ACC112 (cell line): ENCODE results near the gene BABAM1.

Experiments
- H2AFZ ChIP-seq: fragments of 200-600 bp; sonication (generic); one replicate; pipeline ENCODE4 v1.6.0; 2017; ENCODE audit warnings: antibody characterized with exemption, low read length; ENCODE audit not compliant: unreplicated experiment
- H3K27ac ChIP-seq: fragments of 200-600 bp; sonication (generic); 2 replicates; pipeline ENCODE4 v1.5.1; 2014; ENCODE audit warnings: low read depth, mild to moderate bottlenecking, antibody characterized with exemption, low read length, moderate library complexity
- H3K27me3 ChIP-seq: fragments of 200-600 bp; sonication (generic); 2 replicates; pipeline ENCODE4 v1.6.1; 2014; ENCODE audit warnings: mild to moderate bottlenecking, antibody characterized with exemption, low read length, moderate library complexity, mixed read lengths; ENCODE audit not compliant: insufficient read depth
- H3K36me3 ChIP-seq: fragments of 200-600 bp; sonication (generic); 2 replicates; pipeline ENCODE4 v1.6.1; 2016; ENCODE audit warnings: mild to moderate bottlenecking, antibody characterized with exemption, low read length, moderate library complexity, mixed read lengths; ENCODE audit not compliant: insufficient read depth
- H3K4me1 ChIP-seq: fragments of 200-600 bp; sonication (generic); one replicate; pipeline ENCODE4 v1.6.1; 2016; ENCODE audit warnings: low read length, mixed read lengths; ENCODE audit not compliant: insufficient read depth, unreplicated experiment, control insufficient read depth
- H3K4me3 ChIP-seq: fragments of 200-600 bp; sonication (generic); 2 replicates; pipeline ENCODE4 v1.5.1; 2014; ENCODE audit warnings: mild to moderate bottlenecking, low read depth, low read length
- H3K79me2 ChIP-seq: fragments of 200-600 bp; sonication (generic); one replicate; pipeline ENCODE4 v1.6.0; 2016; ENCODE audit warnings: low read length; ENCODE audit not compliant: control insufficient read depth, unreplicated experiment, insufficient read depth

The BABAM1 gene

DNA sequence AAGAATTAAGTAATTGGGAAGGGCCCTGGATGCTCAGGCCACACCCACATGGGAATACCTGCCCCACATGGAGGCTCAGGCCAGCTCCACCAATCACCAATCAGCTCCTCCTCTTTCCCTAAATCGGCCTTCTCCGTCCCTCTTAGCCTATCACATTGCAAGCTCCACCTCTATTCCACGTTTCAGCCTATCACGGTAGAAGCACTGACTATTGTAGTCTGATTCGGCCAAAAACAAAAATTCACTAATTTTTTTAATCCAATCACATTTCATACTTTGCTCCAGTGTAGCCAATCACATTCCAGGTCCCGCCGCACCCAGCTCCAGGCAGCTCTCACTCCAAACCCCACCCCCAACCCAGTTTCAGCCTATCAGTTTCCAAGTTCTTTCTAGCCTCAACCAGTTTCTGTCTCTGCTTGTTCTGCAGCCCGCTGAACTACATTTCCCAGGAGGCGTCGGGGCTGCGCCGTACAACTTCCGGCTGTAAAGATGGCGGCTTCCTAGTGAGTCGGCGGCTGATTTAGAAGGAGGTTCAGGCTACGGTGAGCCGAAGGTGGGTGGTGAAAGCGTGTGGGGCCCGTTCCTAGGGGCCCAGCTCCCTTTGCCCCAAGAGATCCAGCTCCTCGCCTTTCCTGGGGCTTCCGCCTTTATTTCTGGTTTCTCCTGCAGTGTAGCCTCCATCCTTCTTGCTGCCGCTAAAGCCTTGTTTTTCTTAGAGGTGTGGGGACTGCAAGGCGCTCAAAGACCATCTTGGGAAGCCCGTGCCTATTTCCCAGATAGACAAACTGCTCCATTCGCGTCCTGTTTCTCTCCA lies at the start of gene BABAM1:
TSS of gene BABAM1 (plus strand) at position 469 of the 814 bp plus-strand sequence. CDS start 1,364 bp downstream, outside the sequence.
- H3K36me3 ChIP-seq: no peaks in the 10 kb centered on the region
- peaks cover 13% of the 10 kb centered on the region for H3K79me2 ChIP-seq
- peak within 1 kb of the TSS; percentile 48 for H2AFZ ChIP-seq
- H3K4me3 ChIP-seq: peak within 1 kb of the TSS; percentile 96
- H3K4me1 ChIP-seq: peaks cover 4% of the 10 kb centered on the region
- no peaks in the 10 kb centered on the region for H3K27me3 ChIP-seq
- peak within 1 kb of the TSS; percentile 70 for H3K27ac ChIP-seq

DNA sequence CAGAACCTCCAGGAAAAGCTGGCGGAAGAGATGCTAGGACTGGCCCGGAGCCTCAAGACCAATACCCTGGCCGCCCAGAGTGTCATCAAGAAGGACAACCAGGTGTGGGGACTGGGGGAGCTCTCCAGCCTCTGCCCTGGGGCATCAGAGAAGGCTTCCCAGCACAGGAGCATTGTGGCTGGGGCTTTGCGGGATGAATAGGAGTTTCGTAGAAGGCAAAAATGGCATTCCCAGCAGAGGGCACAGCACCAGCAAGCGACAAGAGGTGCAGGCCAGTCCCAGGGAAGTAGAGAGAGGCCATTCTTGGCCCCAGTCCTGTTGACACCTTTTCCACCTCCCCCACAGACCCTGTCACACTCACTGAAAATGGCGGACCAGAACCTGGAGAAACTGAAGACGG lies 48.0 kb upstream of the BABAM1 start:
- no peaks in the 10 kb centered on the region for H3K79me2 ChIP-seq
- H3K27me3 ChIP-seq: no peaks in the 10 kb centered on the region
- H3K4me3 ChIP-seq: no peak overlapping the region
- H2AFZ ChIP-seq: no peak overlapping the region
- H3K27ac ChIP-seq: no peak overlapping the region
- peaks cover 5% of the 10 kb centered on the region; the same call in 1 of the 2 replicates for H3K36me3 ChIP-seq
- H3K4me1 ChIP-seq: peaks cover 11% of the 10 kb centered on the region

DNA sequence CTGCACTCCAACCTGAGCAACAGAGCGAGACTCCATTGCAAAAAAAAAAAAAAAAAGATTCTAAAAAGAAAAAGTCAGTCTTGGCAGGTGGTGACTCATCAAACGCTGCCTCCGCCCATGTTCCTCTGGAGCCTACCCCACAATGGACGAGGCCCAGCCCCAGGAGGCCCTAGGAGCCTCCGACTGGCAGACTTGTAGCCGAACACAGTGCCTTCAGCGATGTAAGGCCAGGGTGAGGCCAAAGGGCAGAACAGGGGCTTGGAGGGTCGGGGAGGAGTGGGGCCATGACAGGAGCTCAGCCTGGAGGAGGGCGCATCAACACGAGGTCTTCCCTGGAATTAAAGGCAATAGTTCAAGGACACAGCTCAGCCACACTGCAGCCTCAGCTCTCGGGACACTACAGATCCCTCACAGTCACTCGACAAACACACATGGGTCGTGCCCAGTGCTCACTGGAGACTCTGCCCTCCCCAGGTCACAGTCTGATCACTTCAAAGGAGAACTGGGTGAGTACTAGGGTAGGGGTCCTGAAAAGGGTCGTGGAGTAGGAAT lies 47.0 kb upstream of the BABAM1 start:
- peaks cover 5% of the 10 kb centered on the region; the same call in 1 of the 2 replicates for H3K36me3 ChIP-seq
- no peaks in the 10 kb centered on the region for H3K79me2 ChIP-seq
- no peaks in the 10 kb centered on the region for H3K27me3 ChIP-seq
- H3K4me1 ChIP-seq: peaks cover 6% of the 10 kb centered on the region
- no peak overlapping the region for H2AFZ ChIP-seq
- H3K27ac ChIP-seq: no peak overlapping the region
- no peak overlapping the region for H3K4me3 ChIP-seq

DNA sequence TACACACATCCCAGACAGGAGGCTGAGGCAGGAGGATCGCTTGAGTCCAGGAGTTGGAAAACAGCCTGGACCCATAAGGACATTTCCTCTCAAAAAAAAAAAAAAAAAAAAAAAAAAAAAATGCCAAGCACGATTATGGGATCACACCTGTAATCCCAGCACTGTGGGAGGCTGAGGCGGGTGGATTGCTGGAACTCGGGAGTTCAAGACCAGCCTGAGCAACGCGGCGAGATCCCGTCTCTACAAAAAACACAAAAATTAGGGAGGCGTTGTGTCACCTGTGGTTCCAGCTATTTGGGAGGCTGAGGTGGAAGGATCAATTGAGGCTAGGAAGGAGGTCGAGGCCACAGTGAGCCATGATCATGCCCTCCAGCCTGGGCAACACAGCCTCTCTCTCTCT lies 42.2 kb upstream of the BABAM1 start:
- H3K79me2 ChIP-seq: no peaks in the 10 kb centered on the region
- H3K27ac ChIP-seq: no peak overlapping the region
- H3K4me1 ChIP-seq: peaks cover 6% of the 10 kb centered on the region
- no peaks in the 10 kb centered on the region for H3K36me3 ChIP-seq
- no peaks in the 10 kb centered on the region for H3K27me3 ChIP-seq
- H2AFZ ChIP-seq: no peak overlapping the region
- H3K4me3 ChIP-seq: no peak overlapping the region

DNA sequence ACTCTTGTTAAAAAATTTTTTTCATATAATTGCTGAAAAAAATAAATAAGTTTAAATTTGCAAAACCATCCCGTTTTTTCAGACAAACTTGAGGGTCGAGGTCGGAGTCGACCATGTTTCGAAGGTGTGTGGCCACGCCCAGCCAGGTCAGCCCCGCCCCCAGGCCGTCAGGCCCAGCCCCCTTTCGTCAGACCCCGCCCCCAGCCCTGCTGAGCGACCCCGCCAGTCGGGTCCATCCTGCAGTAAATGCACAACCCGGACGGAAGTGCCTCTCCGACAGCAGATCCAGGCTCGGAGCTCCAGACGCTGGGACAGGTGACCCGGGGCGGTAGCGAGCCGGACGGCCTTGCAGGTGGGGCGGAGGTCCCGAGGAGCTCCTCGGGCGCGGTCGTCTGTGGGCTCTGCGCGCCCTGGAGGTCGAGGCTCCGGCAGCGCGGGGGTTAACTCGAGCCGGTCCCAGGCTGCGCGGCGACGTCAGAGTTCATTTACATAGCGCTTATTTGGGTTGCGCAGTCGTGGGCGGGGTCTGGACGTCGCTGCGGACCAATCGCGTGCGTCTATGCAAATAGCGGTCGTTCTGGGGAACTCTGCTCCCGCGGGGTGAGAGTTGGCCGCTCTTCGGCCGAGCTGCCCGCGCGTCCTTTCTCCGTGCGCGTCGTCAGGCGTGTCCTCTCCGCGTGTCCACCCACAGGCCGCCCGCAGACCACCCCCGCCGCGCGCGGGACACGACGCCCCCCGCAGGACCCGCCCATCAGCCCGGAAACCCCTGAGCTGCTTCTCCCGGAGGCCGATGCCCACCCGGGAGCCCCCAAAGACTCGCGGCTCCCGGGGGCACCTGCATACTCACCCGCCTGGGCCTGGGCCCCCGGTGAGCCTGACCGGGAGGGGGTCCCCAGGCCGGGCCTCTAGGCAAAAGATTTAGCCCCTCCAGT lies 41.0 kb upstream of the BABAM1 start, which contains the start of gene OCEL1:
TSS of gene OCEL1 (plus strand) at position 225 of the 932 bp plus-strand sequence. CDS start at position 247, 22 bp downstream.
- 0 out of 2 replicates have a peak within 1 kb of the TSS, but pooled peaks have one; percentile 31 for H3K27ac ChIP-seq

DNA sequence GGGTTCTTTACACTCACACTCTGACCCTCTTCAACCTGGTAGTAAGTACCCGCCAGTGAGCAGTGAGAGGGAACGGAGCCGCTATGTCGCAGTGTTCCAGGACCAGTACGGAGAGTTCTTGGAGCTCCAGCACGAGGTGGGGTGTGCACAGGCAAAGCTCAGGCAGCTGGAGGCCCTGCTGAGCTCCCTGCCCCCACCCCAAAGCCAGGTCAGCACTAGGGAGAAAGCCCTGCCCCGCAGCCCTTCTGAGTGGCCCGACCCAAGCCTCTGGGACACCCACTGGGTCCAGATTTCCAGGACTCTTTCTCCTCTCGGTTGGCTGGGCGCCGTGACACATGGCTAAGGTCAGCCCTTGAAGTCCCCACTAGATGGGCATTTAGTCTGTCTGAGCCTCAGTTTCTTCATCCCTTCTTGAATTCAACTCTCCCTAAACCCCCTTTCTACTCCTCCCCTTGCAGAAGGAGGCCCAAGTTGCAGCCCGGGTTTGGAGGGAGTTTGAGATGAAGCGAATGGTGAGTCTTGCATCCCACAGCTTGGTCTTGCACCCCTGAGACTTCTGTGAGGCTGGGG lies 39.4 kb upstream of the BABAM1 start:
- Histone ChIP-seq H3K79me2 (peaks cover 5% of the 10 kb centered on the region), H3K36me3 (no peaks in the 10 kb centered on the region), H2AFZ (no peak overlapping the region), H3K27me3 (no peaks in the 10 kb centered on the region), H3K27ac (no peak overlapping the region), H3K4me1 (no peaks in the 10 kb centered on the region), H3K4me3 (no peak overlapping the region)

More for the DNA sequence above, 41.0 kb upstream of the BABAM1 start, which contains the start of gene OCEL1:
- H3K36me3 ChIP-seq: no peaks in the 10 kb centered on the region
- H3K4me1 ChIP-seq: no peaks in the 10 kb centered on the region
- no peaks in the 10 kb centered on the region for H3K27me3 ChIP-seq
- H3K4me3 ChIP-seq: peak within 1 kb of the TSS; percentile 80
- H3K79me2 ChIP-seq: no peaks in the 10 kb centered on the region
- peak within 1 kb of the TSS; percentile 81 for H2AFZ ChIP-seq

DNA sequence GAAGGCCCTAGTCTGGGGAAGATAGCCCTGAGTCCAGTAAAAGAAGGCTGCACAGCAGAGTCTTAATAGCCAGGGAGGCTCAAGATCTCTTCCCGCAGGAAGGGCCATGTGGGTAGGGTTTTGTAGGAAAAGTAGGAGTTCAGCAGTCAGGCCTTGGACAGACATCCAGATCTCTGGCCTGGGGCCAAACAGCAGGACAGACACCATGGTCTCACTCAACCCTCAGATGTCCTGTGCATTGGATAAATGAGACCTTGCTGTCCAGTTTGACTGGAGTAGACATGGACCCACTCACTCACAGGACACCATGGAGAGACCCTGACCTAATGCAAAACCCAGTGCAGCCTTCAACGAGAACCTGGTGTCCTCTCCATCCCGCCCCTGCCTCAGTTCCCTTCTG lies 37.4 kb upstream of the BABAM1 start:
- Histone ChIP-seq H3K79me2 (peaks cover 17% of the 10 kb centered on the region), H3K4me1 (peaks cover 5% of the 10 kb centered on the region), H3K27me3 (no peaks in the 10 kb centered on the region), H3K27ac (no peak overlapping the region), H3K36me3 (no peaks in the 10 kb centered on the region), H2AFZ (no peak overlapping the region), H3K4me3 (no peak overlapping the region)

DNA sequence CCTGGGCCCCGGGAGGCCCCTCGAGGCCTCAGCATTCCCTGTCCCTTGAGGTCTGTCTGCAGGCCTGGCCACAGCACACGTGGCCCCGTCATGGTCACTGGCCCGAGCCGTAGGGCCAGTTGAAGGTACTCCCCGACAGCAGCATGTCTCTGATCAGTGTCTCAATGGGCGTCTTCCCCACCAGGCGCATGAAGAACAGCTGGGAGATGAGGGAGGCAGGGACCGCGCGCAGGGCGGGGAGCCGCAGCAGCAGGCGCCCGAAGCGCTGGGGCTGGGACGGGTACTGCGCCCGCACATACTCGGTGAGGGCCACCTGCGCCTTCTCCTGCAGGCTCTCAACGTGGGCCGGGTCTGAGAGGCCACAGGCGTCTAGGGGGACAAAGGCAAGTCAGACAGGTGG lies 35.0 kb upstream of the BABAM1 start:
- Histone ChIP-seq H2AFZ (no peak overlapping the region), H3K36me3 (no peaks in the 10 kb centered on the region), H3K27ac (no peak overlapping the region), H3K4me1 (peaks cover 10% of the 10 kb centered on the region), H3K79me2 (peaks cover 19% of the 10 kb centered on the region), H3K27me3 (no peaks in the 10 kb centered on the region), H3K4me3 (no peak overlapping the region)

DNA sequence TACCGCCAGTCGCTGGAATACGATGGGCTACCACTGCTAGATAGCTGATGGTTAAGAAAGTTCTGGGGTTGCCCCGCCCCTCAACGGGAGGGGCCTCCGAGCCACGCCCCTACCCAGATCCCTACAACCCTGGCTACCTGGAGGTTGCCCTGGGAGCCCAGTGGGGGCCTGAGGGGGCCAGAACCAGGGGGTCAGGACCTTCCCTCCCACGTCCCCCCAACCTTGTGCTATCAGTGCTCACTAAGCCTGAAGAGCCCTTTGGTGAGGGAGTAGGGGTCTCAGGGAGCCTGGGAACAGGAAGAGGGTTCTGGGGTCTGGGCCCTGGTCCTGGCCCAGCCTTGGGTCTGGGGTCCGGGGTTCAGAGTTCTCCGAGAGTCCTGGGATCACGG lies 32.3 kb upstream of the BABAM1 start:
- peaks cover 10% of the 10 kb centered on the region for H3K4me1 ChIP-seq
- H3K27ac ChIP-seq: no peak overlapping the region
- no peaks in the 10 kb centered on the region for H3K27me3 ChIP-seq
- no peaks in the 10 kb centered on the region for H3K36me3 ChIP-seq
- peak overlapping the region; percentile 90 for H3K4me3 ChIP-seq
- H3K79me2 ChIP-seq: peaks cover 19% of the 10 kb centered on the region
- no peak overlapping the region for H2AFZ ChIP-seq
